Erythroblast (primary cell): Measurements from ENCODE around the gene SLA2.
"Not testable (repeated sequence)": the region's sequence is repeated elsewhere in the genome, so short reads cannot be mapped to it uniquely, and the experiment has no call there.

Source experiments
- GATA1 ChIP-seq: IDR thresholded peaks from 2 replicates; pipeline ENCODE4 v1.6.1; 2011; ENCODE audit warnings: low read depth, mild to moderate bottlenecking, control low read depth, low read length, moderate library complexity
- POLR2A ChIP-seq: IDR thresholded peaks from 2 replicates; pipeline ENCODE4 v1.6.1; 2011; ENCODE audit warnings: mild to moderate bottlenecking, low read length

DNA sequence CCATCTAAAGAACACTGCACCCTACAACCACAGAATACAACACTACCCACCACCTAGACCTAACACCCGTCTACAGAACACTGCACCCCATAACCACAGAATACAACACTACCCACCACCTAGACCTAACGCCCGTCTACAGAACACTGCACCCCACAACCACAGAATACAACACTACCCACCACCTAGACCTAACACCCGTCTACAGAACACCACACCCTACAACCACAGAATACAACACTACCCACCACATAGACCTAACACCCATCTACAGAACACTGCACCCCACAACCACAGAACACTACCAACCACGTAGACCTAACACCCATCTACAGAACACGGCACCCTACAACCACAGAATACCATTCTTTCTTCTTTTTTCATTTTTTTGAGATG lies 81.3 kb downstream of the SLA2 start:
- TF ChIP-seq POLR2A, GATA1: not testable (repeated sequence)
